Suppressor macrophage treated with lipopolysaccharide for 1 hour (primary cell): ENCODE measurements around the gene RABL3.
A peak's percentile ranks its signal among the peaks of the same experiment; 100 is the strongest.
"Not testable (repeated sequence)": the region's sequence is repeated elsewhere in the genome, so short reads cannot be mapped to it uniquely, and the experiment has no call there.

Experiments used
- DNase-seq, 3 donors: peaks; one replicate each; pipeline ENCODE4 v3.0.0-alpha.2; 2020 to 2022

RABL3 gene

DNA sequence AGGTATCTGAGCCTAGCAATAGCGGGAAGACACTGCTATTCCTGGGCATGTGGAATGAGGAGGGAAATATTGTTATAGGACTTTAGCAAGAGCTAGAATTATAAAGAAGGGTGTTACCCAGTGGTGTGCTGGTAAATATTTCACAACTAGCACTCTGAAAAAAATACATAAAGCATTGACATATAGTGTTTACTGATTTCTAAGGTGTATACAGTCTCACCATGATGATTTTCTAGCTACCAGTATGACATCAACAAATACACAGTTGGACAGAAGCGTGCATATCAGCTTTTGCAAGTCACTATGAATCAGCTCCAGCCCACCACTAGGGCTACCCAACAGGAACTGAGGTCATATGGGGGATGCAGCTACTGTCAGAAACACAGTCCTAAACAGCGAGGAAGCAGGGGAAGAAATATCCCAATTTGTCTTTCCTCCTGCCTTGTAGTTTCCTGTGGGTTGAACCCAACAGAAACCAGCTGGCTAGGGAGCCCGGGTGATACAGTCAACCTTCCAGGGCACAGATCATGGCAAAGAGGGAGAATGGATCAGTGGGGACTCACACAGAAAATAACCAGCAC lies 99.9 kb downstream of the RABL3 start:
- DNase-seq = peak; percentile 90 to 95 (median 91)

DNA sequence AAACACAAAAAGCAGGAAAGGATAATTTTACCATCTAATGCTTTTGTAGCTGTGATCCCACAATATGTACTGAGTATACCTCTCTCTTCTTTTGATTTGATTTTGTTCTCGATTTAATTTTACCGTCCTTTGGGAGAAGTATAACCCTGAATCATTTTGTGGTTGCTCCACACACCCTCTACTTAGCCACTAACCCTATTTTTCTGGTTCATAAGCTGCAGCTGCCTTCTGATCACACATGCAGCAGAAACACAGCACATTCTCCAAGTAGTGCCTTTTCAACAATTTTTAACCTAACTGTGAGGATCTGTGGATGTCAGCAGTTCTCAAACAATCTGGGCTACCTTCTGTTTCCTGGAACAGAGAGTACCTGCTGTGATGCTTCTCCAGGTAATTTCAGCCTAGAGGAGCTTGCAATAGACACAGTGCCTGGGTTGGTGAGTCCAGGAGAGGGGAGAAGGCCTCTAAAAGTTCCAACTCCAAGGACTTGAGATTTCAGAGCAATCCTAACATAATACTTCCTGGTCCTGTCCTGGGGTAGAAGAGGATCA lies 100.5 kb downstream of the RABL3 start:
- no peak for DNase-seq

DNA sequence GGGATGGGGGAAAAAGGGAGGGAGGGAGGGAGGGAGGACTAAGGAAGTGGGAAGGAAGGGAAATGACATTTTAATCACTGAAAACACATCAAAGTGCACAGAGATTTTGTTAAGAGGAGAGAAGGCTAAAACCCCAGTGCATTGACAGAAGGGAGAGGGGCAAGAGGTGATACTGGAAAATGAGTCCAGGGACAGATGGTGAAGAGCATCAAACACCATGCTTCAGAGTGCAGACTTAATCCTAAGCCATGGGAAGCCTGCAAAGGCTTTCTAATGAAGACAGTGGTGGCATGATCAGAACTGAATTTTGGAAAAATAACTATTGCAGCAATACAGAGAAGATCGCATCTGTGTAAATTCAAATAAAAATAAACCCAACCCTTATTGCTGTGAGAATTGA lies 102.1 kb downstream of the RABL3 start:
- no peak for DNase-seq

DNA sequence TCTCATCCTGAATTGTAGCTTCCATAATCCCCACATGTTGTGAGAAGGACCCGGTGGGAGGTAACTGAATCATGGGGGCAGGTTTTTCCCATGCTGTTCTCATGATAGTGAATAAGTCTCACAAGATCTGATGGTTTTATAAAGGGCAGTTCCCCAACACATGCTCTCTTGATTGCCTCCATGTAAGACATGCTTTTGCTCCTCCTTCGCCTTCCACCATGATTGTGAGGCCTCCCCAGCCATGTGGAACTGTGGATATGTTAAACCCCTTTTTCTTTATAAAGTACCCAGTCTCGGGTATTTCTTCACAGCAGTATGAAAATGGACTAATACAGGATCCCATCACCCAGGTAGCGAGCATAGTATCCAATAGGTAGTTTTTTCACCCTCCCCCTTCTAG lies 103.5 kb downstream of the RABL3 start:
- not testable (repeated sequence) for DNase-seq

DNA sequence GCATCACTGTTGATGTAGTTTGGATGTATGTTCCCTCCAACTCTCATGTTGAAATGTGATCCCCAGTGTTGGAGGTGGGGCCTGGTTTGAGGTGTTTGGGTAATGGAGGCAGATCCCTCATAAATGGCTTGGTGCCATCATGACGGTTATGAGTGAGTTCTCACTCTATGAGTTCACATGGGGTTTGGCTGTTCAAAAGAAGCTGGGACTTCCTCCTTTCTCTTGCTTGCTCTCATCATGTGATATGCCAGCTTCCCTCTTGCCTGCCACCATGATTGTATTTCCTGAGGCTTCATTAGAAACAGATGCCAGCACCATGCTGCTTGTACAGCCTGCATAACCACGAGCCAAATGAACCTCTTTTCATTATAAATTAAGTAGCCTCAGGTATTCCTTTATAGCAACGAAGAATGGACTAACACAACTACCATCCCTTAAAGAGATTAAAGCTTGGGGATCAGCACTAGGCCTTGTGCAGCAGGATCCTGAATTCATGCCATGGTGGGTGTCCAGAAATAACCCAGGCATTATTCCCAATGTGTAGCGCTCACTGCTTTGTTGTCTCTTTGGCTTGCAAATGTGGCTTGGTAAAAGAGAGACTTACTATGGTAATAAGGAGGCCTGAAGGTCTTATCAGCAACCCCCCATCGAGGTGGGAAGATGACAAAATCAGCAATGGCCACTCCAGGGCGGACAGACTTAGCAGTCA lies 104.3 kb downstream of the RABL3 start:
- peak; percentile 44 to 59 (median 54) for DNase-seq

DNA sequence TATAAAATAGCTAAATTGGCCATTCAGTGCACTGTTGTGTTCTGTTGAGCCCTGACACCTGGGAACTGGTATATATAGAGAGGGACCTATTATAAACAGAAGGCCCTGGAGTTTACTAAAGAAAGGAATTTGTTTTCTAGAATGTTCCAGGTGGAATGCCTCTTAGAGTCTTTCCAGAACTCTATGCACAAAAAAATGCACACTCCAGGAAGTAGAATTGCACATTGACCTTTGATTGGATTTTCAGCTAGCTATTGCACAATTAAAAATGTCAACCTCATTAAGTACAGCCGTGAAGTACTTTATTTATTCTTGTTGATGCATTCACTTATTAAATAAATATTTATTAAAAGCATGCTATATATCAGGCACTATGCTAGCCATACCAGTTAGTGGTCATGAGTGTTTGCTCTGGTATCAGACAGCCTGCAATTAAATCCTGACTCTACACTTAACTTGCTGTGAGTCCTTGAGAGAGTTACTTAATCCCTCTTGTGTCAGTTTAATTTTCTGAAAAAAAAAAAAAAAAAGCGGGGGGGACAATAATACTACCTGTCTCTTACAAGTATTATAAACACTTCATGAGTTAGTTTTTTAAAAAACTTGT lies 105.4 kb downstream of the RABL3 start:
- DNase-seq = no peak
